ENCODE measurements around the gene PITHD1.
"Not testable (repeated sequence)": the region's sequence is repeated elsewhere in the genome, so short reads cannot be mapped to it uniquely, and the experiment has no call there.

PITHD1 gene, protein sequence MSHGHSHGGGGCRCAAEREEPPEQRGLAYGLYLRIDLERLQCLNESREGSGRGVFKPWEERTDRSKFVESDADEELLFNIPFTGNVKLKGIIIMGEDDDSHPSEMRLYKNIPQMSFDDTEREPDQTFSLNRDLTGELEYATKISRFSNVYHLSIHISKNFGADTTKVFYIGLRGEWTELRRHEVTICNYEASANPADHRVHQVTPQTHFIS

DNA sequence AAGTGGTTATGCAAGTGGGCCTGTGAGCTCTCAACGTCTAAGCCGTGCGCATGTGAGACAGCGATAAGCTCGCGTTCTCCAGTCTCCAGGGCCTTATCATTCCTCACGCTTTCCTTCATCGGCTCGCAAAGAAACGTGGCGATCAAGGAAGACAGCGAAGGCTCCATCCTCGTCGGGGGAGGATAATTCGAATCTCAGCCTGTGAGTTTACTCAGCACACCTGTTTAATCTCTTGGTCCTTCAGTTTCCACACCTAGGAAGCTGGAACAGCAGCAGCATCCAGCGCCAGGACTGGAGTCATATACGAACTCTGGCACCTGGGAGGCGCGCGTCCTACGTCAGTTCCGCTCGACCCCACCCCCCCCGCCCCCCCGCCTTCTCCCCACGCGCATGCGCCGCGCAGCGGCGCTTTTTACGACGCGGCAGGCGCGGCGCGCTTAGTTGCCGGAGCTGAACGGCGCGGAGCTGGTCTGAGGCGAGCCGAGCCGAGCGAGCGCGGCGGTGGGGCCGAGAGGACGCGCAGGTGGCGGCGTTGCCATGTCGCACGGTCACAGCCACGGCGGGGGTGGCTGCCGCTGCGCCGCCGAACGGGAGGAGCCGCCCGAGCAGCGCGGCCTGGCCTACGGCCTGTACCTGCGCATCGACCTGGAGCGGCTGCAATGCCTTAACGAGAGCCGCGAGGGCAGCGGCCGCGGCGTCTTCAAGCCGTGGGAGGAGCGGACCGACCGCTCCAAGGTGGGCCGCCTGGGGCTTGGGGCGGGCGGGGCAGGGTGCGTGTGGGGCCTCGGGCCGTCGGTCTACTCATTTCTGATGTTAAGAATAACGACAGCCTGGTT, at the start of gene PITHD1:
Gene PITHD1, plus strand, starts transcription at position 440 of the 836 bp plus-strand sequence. Its CDS starts 98 bp downstream, at position 538.
- peak; percentile 66 to 84 for DNase-seq

DNA sequence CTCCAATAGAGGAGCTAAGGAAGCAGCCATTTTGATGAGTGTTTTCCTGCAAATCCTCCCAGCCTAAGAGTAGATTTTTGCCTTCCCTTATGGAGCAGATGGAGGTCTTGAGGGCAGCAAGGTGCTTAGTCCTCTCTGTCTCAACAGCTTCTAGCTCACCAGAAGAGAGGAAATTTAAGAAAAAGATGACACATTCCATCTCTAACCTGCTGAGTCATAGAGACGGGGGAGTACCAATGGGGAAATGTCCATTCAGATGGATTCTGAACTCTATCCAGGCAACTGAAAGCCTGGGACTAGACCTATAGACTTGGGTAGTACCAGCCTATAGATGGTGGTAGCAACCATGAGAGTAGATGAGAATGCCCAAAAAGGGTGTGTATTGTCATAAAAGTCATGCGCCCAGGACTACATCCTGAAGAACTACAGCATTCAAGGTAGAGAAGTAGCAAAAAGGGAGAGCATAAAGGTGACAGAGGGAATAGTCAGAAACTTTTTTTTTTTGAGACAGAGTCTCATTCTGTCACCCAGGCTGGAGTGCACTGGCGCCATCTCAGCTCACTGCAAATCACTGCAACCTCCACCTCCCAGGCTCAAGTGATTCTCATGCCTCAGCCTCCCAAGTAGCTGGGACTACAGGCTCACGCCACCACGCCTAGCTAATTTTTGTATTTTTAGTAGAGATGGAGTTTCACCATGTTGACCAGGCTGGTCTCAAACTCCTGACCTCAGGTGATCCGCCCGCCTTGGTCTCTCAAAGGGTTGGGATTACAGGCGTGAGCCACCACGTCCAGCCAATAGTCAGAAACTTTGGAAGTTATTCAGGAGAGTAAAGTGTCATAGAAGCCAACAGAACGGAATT, 45.6 kb upstream of the PITHD1 start:
- no peak for DNase-seq

DNA sequence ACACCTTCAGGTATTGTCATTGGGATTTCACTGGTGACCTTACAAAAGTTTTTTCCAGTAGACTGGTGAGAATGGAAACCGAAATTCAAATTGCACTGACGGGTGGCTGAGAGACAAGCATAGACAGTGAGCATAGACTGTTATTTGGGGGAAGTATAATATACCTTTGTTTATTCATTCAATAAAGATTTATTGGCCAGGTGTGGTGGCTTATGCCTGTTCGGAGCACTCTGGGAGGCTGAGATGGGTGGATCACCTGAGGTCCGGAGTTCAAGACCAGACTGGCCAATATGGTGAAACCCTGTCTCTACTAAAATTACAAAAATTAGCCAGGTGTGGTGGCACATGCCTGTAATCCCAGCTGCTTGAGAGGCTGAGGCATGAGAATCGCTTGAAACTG, 44.9 kb upstream of the PITHD1 start:
- DNase-seq: not testable (repeated sequence)

DNA sequence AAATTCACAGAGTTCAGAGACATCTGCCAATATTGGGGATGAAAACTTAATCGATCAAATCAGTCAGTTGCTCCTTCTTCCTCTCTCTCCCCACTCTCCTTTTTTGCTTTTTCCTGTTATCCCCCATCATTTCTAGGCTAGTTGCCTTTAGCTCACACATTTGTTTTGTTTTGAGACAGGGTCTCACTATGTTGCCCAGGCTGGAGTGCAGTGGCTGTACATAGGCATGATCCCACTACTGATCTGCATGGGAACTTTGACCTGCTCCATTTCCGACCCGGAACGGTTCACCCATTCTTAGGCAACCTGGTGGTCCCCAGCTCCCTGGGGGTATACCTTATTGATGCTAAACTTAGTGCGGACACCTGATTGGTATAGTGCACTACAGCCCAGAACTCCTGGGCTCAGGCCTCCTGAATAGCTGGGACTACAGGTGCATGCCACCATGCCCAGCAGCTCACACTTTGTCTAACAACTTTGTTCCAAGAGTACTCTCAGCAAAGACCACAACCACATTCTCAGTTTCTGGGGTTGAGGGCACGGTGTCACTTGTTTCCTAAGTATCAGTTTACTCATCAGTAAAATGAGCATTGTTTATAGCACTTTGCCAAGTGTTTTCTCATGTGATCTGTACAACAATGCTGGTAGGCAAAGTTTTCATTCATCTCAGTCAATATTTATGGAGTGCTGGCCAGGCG, 41.6 kb upstream of the PITHD1 start:
- DNase-seq: no peak

DNA sequence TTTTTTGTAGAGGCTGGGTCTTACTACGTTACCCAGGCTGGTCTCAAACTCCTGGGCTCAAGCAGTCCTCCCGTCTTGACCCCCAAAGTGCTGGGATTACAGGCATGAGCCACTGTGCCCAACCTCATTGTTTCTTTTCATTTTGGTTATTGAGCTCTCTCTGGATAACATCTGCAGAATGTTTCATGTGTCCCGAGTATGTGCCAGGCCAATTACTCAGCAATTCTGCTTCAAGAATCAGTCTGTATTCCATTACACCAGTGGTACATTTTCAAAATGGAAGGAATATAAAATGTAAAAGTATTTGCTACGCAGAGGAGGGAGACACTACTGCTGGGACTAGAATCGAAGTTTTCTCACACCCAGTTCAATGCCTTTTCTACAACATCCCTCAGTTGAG, 36.6 kb upstream of the PITHD1 start:
- DNase-seq: no peak

DNA sequence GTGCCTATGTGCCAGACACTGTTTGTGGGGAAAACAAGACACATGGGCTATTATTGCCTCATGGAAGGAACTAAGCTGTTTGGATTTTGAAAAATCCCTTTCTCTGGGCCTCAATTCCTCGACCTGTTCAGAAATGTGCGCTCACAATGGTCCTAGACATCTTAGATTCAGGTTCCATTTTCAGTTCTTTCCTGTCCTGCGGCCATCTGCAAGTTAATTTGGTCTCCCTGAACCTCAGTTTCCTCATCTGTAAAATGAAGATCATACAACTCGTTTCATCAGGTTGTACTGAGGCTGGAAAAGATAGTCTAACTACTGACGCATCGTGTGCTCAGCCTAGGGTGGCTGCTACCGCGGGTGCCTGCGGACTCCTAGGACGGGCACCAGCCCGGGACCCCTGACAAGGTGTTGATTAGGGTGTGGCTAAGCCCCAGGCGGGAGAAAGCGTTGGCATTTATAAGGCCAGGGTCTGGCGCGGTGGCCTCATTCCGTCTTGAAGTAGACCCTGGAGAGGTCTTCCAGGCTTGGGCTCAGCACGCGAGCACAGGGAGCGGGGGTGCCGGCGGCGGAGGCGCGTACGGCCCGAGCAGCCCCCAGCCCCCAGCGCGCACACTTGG, 35.4 kb upstream of the PITHD1 start:
- peak in 1 of 2 experiments; percentile 54 for DNase-seq

DNA sequence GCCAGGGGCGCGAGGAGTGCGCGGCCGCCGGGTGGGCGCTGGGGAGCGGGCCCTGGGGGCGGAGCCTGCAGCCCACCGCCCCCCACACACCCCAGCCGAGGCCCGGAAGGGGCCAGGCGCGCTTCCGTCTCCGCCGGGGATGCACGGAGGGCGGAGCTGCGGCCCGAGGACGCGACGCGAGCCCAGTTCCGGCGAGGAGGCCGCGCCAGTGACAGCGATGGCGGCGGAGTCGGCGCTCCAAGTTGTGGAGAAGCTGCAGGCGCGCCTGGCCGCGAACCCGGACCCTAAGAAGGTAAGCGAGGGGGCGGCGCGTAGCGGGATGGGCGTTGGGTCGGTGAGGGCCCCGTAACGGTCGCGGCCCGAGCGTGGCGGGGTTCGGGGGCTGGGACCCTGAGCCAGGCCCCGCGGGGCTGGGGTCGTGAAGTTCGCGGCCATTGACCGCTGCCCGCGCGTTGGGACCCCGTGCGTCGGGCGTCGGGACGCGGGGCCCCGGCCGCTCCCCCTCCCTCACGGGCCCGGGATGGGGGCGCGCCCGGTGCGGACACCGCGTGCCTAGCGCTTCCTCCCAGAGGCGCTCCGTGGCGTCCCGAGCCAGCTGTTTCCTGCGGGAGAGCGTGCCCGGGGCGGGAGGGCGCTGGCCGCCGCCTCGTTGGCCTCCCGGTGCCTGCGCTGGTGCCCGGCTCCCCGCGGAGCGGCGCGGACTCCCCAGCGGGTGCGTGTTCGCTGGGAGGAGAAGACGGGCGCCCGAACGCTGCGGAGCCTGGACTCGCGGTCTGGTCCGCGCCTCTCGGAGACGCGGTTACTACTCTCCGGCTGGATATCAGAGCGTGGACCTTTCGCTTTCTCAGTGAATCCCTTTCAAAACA, 34.7 kb upstream of the PITHD1 start, which contains the start of gene ELOA:
Gene ELOA, plus strand, starts transcription at position 185 of the 866 bp plus-strand sequence. Its CDS starts 33 bp downstream, at position 218.
- DNase-seq: peak; percentile 35 to 74

DNA sequence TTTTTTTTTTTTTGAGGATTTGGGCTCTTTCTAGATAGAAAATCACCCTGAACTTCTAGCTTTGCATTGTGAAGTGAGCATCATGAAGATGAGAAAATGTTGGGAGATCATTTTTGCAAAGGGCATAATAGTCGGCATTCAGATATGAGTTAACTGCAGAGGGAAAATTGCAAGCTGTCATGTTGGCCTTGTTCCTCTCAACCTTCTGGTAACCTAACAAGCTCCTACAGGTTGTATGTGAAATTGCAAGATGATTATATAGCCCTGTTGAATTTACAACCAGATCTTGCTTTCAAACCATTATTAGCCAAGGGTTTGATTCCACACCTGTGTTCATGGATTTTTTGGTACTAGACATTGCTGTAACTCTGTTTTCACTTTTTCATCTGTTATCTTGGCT, 32.7 kb upstream of the PITHD1 start:
- DNase-seq: peak in 1 of 2 experiments; percentile 34

DNA sequence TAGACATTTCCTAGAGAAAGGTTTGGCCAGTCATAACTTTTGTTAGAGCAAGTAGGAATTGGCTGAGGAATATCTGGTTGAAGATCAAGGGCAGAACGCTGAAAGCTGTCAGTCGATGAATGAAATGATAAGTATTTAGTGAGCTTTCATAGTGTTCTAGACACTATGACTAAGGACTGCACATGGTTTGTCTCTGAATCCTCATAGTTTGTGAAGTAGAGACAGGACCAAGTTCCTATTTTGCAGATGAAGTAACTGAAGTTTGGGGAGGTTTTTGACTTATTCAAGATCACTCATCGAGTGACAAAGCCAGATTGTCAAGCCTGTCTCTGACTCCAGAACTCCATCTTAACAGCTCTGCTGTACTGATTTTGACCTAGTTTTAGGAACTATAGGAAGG, 30.2 kb upstream of the PITHD1 start:
- no peak for DNase-seq

DNA sequence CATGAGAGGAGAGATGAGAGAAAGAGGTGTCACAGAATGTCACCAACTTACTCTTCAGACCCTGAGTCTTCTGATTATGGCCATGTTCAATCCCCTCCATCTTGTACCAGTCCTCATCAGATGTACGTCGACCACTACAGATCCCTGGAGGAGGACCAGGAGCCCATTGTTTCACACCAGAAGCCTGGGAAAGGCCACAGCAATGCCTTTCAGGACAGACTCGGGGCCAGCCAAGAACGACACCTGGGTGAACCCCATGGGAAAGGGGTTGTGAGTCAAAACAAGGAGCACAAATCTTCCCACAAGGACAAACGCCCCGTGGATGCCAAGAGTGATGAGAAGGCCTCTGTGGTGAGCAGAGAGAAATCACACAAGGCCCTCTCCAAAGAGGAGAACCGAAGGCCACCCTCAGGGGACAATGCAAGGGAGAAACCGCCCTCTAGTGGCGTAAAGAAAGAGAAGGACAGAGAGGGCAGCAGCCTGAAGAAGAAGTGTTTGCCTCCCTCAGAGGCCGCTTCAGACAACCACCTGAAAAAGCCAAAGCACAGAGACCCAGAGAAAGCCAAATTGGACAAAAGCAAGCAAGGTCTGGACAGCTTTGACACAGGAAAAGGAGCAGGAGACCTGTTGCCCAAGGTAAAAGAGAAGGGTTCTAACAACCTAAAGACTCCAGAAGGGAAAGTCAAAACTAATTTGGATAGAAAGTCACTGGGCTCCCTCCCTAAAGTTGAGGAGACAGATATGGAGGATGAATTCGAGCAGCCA, 27.0 kb upstream of the PITHD1 start:
- peak in 1 of 2 experiments; percentile 30 for DNase-seq

DNA sequence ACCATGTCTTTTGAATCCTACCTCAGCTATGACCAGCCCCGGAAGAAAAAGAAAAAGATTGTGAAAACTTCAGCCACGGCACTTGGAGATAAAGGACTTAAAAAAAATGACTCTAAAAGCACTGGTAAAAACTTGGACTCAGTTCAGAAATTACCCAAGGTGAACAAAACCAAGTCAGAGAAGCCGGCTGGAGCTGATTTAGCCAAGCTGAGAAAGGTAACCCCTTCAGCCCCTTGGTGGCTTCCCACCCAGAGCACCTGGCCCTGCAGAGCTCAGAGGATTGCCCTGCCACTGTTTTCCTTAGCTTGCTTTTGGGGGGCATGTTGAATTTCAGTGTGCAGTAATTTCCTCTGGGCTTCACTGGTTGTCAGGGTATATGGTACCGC, 26.4 kb upstream of the PITHD1 start:
- no peak for DNase-seq

DNA sequence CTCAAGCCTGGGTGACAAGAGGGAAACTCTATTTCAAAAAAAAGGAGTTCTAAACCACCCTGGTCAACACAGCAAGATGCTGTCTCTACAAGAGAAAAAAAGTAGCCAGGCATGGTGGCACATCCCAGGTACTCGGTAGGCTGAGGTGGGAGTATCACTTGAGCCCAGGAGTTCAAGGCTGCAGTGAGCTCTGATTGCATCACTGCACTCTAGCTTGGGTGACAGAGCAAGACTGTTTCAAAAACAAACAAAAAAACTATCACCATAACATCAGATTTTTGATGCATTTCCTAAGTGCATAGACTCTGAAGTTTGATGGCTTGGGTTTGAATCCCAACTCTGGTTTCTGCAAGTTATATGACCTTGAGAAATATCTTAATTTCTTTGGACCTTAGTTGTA, 25.3 kb upstream of the PITHD1 start:
- no peak for DNase-seq

DNA sequence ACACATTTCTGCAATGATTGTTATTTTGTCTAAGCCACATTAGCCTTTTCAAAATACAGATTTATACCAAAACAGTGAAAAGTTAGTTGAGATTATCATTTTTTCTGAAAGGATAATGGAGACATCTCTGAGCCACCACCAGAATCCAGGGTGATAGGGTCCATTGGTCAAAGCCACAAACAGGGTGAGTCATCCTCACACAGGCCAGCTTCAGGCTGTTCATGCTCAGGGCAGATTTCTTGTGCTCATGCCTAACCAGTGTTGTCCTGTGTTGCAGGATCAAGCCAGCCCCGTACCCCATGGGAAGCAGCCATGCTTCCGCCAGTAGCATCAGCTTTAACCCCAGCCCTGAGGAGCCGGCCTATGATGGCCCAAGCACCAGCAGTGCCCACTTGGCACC, 21.5 kb upstream of the PITHD1 start:
- DNase-seq: no peak

DNA sequence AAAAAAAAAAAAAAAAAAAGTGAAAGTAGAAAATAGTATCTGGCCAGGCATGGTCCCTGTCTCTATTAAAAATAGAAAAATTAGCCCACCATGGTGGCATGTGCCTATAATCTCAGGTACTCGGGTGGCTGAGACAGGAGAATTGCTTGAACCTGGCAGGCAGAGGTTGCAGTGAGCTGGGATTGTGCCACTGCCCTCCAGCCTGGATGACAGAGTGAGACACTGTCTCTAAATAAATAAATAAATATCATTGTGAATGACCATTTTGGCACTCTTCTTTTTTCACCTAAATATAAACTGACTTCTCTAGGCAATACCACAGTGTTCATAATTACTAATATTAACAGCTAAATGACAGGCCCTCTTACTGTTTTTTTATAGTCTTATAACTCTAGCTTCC, 20.4 kb upstream of the PITHD1 start:
- DNase-seq: no peak

DNA sequence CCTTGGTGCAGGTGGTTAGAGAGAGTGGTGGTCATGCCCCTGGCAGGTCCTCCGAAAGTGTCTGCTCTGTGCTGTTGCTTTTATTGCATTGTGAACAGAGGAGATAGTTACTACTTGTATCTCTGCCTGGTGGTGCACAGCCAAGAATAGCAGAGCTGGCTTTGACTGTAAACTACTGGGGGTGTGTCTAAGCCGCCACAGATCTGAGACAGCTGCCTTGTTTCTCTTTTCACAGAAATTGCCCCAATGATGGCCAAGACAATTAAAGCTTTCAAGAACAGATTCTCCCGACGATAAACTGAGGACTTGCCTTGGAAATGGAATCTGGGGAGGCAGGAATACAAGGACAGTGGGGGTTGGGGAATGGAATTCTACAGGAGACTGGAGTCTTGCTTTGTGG, 18.9 kb upstream of the PITHD1 start:
- DNase-seq: no peak

DNA sequence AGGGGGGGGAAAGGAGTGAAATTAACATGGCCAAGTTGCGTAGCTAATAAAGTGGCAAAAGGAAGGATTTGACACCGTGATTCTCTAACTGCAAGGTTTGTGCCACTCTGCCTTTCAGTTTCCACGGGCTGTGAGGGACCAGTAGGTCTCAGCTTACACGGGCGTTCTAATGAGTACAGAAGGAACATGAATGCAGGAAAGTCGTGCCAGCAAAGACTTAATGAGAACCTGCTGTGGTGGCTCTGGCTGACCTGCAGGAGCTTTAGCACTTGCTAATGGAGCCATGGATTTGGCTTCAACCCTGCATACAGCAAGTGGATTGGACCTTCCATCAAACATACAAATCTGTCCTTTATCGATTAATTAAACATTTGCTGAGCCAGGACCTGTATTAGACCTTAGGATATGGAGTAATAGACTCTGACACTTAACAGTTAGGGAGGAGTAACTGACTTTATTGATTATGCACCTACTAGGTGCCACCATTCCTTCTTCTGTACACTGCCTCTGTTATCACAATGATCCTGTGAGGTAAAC, 15.1 kb upstream of the PITHD1 start:
- no peak for DNase-seq

DNA sequence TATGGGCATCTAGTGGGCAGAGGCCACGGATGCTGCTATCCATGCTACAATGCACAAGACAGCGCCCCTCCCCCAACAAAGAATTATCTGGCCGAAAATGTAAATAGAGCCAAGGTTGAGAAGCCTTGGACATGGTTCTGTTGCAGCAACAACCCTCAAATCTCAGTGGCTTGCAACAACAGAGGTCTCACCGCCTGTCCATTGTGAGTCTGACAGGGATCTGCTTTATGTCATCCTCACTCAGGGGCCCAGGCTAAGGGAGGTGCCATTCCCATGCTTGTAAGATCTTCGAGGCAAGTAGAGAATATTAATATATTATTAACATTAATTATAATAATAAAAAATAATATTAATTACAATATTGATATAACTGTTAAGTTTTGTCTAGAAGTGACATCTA, 9.5 kb upstream of the PITHD1 start:
- no peak for DNase-seq

DNA sequence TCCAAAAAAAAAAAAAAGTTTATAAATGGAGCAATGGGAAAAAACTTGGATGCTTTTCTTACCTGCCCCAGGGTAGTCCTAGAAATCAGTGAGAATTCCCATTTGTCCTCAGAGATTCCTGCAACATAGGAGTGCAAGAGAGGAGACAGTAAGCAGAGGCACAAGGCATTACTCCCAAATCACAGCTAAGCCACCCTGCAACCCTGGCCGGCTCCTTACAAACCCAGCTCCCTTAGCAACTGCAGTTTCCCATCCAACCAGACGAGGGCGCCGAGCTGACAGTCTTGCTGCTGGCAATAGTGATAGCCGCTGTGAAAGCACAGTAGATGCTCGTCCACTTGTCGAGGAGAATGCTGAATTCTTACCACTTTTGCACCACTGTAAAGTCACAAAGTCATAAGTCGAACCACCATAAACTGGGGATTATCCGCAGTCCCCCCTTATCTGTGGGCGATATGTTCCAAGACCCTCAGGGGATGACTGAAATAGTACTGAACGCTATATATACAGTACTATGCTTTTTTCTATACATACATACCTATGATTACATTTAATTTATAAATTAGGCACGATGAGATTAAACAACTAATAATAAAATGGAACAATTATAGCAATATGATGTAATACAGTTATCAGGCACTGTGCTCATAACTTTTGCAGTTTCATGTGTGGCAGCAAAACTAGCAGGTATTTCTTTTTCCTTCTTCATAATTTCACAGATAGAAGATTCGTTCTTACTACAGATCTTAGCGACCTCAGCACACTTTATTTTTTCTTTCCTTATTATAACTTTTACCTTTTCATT, 6.0 kb upstream of the PITHD1 start:
- peak; percentile 11 to 75 for DNase-seq

DNA sequence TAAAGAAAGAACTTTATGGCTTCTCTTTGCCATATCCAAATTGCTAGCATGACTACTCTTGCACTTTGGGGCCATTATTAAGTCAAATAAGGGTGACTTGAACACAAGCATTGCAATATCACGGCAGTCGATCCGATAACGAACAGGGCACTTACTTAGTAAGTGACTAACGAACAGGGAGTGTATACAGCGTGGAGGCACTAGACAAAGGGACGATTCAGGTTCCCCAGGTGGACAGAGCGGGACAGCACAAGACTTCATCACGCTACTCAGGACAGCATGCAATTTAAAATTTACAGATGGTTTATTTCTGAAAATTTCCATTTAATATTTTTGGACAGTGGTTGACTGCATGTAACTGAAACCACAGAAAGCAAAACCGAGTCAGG, 5.4 kb upstream of the PITHD1 start:
- no peak for DNase-seq
